Tongue (tissue), 2 donors: ENCODE measurements around the gene ZBP1. TPM values are rescaled to one million over a fixed set of nuclear protein-coding genes. Genes with fewer than 3 reads are reported as not detected.

Source experiments
- DNase-seq: peaks from one replicate; pipeline ENCODE4 v3.0.0-alpha.2; 2015
- total RNA-seq: library from RNA; depleted of rRNA; stranded (reverse); fragments of >200 nt; gene quantifications from one replicate; pipeline ENCODE4 v1.2.3, GENCODE V29; 2014

Gene ZBP1
- total RNA-seq, 1 donor from 2014 or later: 0.10 TPM

DNA sequence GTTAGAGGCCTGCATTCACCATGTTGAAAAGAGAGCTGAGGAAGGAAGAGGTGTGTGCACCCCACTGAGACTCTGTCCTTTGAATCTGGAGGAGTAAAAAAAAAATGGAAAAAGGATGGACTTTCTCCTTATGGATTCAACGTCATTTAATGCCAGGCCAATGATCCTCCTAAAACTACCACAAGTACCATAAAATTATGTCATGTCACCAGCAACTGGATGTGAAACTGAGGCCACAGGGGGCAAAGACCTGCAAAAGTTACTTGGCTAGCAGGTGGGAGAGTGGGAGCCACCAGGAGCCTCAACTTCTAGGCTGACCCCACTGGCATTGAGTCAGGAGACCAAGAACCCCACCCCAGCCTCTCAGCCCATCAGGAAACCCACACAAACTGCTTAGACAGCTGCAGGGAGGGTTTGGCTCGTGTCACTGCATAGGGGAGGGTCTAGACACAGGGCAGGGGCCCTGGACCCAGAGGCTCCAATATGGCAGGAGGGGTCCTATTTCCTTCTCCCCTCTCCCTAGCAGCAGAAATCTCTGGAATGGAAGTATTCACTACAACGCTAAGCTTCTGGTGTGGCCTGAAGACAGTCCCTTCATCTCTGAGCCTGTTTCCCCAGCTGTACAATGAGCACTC lies 48.3 kb downstream of the ZBP1 start:
- no peak for DNase-seq

DNA sequence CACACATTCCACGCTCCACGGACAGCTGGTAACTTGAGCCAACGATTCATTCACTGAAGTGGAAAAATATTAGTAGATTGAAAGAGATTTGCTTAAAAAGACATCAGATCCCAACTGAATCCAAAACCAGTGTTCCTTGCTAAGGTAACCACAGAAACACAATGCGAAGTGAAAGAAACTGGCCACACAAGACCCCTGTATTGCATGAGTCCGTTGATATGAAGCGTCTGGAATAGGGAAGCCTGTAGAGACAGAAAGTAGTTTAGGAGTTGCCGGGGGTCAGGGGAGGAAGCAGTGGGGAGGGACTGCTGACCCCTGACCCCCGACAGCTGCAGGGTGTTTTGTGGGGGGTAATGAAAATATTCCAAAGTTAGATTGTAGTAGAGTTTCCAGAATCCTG lies 49.3 kb downstream of the ZBP1 start:
- no peak for DNase-seq

DNA sequence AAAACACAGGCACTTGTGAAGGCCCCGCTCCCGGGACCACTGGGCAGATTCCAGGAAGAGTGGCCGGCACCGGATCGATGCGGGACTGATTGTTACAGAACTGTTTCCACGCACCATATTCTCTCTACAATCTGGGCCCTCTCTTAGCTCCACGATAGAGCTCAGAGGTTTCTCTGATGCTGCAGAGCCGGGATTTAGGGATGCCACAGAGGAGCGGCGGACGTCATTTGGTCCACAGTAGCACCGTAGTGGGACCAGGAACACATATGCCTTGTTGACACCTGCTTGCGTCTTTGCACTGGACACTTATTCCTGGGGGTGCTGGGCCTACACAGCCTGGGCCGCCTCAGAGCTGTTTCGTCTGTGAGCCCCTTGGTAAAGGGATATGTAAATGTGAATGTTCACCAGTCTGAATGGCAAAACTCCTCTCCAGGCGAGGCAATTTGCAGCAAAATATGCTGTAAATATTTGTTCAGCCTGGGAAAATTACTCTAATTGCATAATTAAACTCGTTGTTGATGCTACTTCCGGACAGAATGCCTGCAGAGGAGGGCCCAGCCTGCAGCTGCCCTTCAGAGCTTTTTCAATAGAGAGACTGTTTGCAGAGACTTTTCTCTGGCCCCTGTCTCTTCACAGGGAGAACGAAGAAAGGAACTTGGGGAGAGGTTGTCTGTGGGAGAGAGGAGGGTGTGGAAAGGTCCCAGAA lies 49.9 kb downstream of the ZBP1 start:
- DNase-seq: no peak

DNA sequence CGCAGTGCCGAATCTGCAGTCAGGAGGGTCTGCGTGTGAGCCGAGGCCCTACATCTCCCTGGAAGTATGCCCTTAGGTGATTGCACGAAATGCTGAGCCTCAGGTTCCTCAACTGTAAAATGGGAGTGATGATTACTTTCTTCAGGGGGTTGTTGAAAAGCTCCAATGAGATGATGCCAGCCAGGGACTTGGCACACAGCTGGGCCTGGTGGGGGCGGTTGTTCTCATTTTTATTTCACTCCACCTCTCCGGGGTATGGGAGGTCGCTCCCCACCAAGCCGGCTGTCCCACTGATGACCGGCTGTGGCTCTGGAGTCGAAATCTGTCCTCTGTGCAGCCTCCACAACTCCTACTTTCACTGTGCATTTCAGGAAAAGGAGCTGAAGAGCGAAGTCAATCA lies 51.3 kb downstream of the ZBP1 start:
- no peak for DNase-seq

DNA sequence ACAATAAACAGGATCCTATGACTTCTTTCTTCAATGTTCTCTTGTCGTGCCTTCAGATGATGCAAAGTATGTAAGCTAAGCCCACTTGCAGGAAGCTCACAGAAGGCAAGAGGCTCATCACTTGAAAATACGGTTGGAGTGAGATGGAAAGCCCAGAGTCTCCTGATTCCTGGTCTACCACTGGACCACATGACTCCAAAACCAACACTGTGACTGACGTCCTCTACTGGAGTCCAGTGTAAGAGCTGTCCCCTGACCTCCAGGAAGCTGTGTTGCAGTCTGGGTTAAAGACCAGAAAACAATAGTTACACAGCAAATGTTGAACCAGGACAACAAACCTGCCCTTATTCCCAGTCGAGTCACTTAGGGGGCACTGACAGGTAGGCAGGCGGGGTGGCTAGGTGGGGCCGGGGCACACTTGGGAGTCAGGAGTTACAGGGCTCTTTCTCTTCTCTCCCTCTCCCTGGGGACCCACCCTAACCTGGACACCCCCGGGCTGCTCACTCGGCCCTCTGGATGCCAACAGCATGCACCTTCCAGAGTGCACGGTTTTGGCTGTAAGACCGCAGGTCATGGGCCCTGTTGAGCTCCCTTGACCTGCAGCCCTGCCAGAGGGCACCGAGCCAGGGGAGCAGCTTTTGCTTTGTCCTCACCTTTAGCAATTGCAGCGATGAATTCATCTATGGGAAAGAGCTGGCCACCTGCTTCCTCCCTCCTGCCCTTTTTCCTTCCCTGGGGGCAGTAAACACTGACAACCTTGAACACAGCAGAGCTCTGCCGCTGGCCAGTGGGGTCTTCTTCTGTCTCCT lies 51.9 kb downstream of the ZBP1 start:
- DNase-seq: no peak

DNA sequence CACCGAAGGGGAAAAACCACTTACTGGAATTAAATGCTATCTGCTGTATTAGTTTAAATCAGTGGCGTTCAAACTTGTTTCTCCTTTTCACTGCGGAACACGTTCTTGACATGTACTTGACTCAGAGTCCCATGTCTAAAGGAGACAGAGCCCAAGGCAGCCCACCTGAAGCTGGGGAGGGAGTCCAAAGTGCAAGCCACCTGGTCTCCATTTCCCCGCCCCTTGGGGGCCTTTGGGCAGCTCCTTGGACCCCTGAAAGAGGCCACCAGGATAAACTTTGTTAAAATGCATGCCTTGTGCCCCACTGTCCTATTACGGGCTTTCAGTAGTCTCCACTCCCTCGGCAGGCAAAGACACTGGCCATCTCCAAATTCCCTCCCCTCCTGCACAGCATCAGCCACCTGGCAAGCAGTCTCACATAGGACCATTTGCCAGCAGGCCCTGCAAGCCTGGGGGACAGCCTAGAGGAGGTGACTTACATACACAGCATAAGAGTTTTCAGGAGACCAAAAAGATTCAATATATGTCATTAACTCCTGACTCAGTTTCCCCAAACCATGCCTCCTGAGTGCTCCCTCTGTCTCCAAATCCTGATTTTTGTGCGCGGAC lies 52.7 kb downstream of the ZBP1 start:
- DNase-seq: no peak

DNA sequence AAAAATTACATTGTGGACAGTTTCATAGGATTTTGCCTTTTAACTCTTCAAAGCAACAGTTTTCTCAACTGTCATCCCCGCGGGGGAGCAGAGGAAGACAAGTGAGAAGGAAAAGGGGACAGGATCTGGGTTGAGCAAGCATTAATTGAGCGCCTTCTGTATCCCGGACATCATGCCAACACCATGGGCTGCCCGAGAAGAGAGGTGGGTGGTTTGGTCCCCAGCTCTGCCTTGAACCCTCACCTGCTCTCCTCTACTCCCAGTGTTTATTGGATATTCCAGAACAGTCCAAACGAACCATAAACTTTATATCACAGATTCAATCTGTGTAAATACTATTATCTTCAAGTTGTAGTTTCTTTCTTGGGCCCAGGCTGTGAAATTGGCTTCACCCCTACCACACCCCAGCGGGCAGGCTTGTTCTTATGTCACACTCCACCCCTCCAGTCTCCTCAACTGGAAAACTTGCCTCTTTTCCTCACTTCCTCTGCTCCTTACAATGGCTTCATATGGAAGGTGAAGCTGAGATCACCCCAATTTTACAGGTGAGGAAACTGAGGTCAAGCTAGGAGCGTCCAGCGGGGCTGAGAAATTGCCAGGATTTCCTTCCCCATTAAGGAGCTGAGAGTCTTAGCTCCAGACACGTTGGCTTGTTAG lies 53.3 kb downstream of the ZBP1 start:
- no peak for DNase-seq

DNA sequence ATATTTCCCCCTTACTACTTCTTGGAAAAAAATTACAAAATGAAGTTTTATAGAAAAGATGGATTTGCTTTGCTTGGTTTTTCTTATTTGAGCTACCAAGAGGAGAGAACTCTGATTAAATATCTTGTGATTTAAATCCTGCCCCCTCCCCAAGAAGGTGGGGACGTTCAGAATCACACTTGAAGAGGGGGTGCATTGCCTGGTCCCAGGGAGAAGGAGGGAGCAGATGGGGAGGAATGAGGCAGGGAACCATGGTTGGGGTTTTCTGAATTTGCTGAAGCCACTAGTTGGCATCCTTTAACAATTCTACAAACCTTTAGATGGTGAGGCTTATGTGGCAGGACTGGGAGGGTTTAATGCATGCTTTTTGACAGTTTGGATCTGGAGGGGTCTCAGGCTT lies 53.8 kb downstream of the ZBP1 start:
- DNase-seq: no peak

DNA sequence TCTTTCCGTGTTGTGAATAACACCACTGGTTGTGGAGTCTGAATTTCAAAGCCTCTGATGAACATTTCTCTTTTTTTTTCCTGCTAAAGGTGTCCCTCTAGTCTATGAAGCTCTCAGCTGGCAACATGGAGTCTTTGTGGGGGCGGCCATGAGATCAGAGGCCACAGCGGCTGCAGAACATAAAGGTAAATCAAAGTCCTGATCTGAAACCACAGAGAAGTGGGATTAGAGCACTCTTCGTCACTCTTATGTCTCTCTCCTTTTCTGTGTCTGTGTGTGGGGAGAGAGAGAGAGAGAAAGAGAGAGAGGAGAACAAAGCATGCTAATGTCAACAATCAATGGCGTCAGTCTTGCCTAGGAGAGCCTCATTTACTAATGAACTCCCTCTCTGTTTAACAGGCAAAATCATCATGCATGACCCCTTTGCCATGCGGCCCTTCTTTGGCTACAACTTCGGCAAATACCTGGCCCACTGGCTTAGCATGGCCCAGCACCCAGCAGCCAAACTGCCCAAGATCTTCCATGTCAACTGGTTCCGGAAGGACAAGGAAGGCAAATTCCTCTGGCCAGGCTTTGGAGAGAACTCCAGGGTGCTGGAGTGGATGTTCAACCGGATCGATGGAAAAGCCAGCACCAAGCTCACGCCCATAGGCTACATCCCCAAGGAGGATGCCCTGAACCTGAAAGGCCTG lies 55.1 kb downstream of the ZBP1 start:
- DNase-seq: no peak

DNA sequence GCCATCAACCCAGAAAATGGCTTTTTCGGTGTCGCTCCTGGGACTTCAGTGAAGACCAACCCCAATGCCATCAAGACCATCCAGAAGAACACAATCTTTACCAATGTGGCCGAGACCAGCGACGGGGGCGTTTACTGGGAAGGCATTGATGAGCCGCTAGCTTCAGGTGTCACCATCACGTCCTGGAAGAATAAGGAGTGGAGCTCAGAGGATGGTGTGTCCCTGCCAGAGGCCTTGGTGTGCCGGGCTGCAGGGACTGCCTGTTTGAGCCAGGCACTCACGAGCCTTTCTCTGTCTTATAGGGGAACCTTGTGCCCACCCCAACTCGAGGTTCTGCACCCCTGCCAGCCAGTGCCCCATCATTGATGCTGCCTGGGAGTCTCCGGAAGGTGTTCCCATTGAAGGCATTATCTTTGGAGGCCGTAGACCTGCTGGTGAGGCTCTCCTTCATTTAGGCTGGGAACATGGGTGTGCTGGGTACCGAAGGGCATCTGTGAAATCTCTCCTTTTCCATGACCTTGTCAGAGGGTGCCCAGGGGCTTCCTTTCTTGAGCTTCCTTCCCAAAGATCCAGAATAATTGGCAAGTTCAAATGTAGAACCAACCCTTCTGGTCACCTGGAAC lies 55.9 kb downstream of the ZBP1 start:
- DNase-seq: no peak

DNA sequence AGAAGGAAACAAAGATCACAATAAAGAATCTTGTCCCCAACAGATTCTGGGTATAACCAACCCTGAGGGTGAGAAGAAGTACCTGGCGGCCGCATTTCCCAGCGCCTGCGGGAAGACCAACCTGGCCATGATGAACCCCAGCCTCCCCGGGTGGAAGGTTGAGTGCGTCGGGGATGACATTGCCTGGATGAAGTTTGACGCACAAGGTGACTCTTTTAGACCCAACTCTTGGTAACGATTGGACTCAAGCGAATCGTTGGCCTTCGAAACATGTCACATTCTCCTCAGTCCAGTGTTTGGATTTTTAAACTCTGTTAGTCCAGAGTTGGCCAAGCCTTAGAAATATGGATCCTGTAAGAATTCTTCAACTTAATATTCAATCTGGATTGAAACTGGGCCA lies 56.7 kb downstream of the ZBP1 start:
- DNase-seq: no peak

DNA sequence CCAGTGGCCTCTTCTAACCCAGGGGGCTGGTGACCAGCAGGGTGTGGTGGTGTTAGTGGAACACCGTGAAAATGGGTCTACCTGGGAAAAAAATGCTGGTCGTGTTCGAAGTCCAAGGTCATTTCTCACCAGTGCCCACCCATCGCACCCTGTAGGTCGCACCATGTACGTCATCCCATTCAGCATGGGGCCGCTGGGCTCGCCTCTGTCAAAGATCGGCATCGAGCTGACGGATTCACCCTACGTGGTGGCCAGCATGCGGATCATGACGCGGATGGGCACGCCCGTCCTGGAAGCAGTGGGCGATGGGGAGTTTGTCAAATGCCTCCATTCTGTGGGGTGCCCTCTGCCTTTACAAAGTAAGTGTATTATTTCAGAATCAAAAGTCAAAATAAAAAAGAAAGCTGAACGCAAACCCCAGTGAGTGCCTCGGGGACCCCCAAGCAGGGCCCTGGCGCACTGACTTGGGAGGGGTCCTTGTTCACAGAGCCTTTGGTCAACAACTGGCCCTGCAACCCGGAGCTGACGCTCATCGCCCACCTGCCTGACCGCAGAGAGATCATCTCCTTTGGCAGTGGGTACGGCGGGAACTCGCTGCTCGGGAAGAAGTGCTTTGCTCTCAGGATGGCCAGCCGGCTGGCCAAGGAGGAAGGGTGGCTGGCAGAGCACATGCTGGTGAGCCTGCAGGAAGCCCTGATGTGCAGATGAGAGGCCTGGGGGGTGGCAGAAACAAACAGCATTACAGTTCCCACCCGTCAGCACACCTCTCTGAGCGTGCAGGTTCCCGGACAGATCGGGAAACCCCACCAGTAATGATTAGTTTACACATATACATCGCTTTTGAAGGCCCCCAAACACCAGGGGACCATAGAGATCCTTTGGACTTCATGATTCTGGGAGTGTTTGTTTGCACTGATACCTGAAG lies 57.4 kb downstream of the ZBP1 start:
- no peak for DNase-seq

DNA sequence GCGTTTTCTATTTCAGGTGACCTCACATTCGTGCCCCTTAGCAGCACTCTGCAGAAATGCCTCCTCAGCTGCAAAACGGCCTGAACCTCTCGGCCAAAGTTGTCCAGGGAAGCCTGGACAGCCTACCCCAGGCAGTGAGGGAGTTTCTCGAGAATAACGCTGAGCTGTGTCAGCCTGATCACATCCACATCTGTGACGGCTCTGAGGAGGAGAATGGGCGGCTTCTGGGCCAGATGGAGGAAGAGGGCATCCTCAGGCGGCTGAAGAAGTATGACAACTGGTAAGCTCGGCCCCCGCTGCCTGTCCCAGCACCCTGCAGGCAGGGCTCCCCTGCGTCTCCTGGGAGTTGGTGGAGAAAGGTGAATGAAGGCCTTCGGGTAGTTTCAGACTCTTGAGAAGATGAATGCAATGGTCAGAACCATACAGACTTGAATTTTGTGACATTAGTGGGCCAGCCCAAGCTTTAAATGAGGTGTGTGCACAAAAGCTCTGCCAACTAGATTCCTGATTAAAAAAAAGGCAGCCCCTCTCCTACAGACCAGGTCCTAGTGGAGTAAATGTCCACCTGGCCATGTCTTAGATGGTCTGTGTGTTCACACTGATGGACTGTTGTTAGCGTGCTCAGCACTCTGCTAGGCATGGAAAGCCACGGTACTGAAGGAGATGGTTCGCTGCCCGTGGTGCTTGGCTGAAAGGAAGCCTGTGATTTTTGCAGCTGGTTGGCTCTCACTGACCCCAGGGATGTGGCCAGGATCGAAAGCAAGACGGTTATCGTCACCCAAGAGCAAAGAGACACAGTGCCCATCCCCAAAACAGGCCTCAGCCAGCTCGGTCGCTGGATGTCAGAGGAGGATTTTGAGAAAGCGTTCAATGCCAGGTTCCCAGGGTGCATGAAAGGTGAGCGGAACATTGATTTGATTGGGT lies 58.6 kb downstream of the ZBP1 start:
- no peak for DNase-seq

DNA sequence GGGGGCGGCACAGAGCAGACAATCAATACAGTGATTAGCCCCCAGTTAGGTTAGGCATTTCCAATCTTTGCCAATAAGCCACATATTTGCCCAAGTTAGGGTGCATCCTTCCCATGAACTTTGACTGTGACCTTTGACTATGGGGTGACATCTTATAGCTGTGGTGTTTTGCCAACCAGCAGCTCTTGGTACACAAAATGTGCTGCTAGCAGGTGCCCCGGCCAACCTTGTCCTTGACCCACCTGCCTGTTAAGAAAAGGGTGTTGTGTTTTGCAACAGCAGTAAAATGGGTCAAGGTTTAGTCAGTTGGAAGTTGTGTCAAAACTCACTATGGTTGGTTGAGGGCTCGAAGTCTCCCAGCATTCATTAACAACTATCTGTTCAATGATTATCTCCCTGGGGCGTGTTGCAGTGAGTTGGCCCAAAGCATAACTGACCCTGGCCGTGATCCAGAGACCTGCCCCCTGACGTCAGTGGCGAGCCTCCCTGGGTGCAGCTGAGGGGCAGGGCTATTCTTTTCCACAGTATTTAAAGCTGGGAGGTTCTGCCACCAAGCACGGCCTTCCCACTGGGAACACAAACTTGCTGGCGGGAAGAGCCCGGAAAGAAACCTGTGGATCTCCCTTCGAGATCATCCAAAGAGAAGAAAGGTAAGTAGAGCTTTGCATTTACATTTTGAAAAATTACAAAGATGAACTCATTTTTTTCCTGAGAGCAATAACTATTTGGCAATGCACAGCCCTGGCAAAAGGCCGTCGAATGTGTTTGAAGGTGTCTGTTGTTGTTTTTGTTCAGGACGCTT lies 59.5 kb downstream of the ZBP1 start, which contains the start of gene PCK1:
PCK1 (plus strand) TSS at position 557 of the 802 bp plus-strand sequence. CDS start 302 bp downstream, outside the sequence.
- DNase-seq: peak; percentile 63

DNA sequence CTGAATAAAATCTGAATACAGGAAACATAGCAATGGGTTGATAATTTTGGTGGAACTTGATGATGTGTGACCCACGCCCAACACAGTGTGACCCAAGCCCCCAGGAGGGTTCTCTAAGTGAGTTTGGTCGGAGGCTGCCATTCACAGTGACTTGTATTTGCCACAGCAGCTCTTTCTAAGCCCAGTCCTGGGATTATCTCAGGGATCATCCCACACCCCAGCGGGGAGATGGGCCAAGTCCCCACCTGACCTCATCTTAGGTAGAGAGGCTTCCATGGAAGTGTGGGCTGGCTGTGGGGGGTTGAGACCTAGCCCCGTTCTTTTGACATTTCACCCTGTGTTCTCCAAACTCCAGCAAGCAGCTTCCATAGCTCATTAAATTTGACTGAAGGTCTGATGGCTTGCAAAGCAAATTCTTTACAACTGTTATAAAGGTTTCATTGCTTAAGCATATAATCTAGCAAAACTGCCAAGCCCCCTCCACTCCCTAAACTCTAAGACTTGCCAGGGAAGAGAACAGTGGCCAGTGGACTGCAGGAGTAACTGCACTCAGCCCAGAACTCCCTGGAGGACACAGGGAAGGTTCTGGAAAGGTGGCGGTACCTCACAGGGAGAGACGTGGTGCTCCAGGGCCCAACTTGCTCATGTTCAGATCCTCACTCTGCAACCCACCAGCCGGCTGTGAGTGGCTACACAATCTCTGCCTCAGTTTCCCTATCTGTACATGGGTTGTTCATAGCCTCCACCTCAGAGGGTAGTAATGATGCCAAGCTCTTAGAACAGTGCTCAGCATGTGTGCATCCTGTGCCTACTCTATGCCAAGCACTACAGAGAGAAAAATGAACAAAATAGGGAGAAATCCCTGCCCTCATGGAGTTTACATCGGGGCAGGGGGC lies 60.3 kb downstream of the ZBP1 start:
- no peak for DNase-seq

DNA sequence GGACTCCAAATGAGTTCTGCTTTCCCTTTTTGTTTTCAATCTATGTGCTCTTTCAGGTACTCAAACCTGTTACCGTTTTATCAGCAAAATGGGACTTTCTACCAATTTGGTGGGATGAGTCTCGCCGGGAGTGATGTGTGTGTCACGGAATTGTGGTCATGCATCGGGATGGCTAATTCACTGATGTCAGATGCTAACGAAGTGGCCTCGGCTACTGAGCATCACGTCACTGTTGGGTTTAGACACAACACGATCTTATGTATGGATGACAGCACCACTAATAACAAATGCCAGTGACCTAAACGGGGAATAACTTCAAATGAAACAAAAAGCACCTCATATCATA lies 61.0 kb downstream of the ZBP1 start:
- no peak for DNase-seq
